Chondrocyte (in vitro differentiated cells): ENCODE measurements around the gene COL6A1. TPM values are rescaled to one million over a fixed set of nuclear protein-coding genes. Genes with fewer than 3 reads are reported as not detected.

Experiments
- DNase-seq: peaks from one replicate; pipeline ENCODE4 v3.0.0; 2021; ENCODE audit warnings: mixed read lengths, low spot score
- H3K27ac Mint-ChIP-seq: one replicate; pipeline ENCODE4 v1.8.0; 2021; ENCODE audit warnings: mild to moderate bottlenecking, moderate library complexity, mixed read lengths; ENCODE audit not compliant: unreplicated experiment
- H3K27me3 Mint-ChIP-seq: 2 replicates; pipeline ENCODE4 v1.8.0; 2021; ENCODE audit warnings: low read depth, mixed read lengths
- H3K36me3 Mint-ChIP-seq: 2 replicates; pipeline ENCODE4 v1.8.0; 2021; ENCODE audit warnings: low read depth, mixed read lengths
- H3K4me1 Mint-ChIP-seq: 2 replicates; pipeline ENCODE4 v1.8.0; 2021; ENCODE audit warnings: low read depth, mild to moderate bottlenecking, mixed read lengths
- H3K4me3 Mint-ChIP-seq: one replicate; pipeline ENCODE4 v1.8.0; 2021; ENCODE audit warnings: mild to moderate bottlenecking, moderate library complexity, mixed read lengths; ENCODE audit not compliant: unreplicated experiment
- H3K9me3 Mint-ChIP-seq: 2 replicates; pipeline ENCODE4 v1.8.0; 2021; ENCODE audit warnings: low read depth, mixed read lengths
- total RNA-seq: library from RNA; stranded (reverse); gene quantifications from 3 replicates; pipeline ENCODE4 v1.2.1, GENCODE V29; 2021
- TF ChIP-seq, protein P1 (sequence below): fragments of 200-600 bp; sonication (generic); IDR thresholded peaks from 2 replicates; pipeline ENCODE4 v1.5.0; 2021; ENCODE audit warnings: antibody characterized with exemption, mild to moderate bottlenecking, moderate library complexity

Gene COL6A1
- total RNA-seq, 1 donor from 2014 or later: 1,052 TPM

DNA sequence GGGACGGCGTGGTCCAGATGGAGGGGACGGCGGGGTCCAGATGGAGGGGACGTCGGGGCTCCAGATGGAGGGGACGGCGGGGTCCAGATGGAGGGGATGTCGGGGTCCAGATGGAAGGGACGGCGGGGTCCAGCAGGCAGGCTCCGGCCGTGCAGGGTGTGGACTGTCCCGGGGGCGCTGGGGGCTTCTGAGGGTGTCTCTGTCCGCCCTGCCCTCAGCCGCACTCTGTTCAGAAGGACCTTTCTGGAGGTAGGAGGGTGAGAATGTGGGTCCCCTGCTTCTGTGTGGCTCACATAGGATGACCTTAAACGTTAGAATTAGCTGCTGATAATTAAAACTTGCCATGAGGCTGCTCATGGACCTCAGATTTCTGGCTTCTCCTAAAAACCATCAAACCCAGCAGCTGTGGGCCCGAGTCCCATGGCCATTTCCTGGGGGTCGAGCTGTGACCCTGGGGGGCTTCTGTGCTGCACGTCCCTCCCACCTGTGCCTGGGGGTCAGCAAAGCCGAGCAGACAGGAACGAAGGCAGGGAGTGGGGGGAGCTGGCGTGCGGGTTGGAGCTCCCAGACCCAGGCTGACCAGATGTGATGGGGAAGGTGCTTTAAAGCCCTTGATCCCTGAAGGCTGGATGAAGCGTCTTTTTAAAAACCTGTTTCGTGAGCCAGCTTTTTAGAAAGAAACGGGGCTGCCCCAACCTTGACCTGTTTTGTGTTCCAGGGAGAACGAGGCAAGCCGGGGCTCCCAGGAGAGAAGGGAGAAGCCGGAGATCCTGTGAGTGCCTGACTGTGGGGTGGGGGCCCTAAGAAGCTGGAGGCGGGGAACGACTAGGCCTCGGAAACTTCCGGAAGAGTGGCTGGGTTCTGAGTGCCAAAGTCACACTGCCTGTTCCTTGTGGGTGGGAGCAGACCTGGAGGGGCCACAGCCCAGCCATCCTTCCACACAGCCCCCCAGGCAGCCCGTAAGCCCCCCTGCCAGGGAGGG is 7.1 kb downstream of the COL6A1 start:
- DNase-seq: peak; percentile 65
- no peaks in the 10 kb centered on the region for H3K27me3 Mint-ChIP-seq
- H3K4me3 Mint-ChIP-seq: no peak overlapping the region
- peaks cover 20% of the 10 kb centered on the region for H3K36me3 Mint-ChIP-seq
- H3K4me1 Mint-ChIP-seq: peaks cover 13% of the 10 kb centered on the region
- no peak overlapping the region for H3K27ac Mint-ChIP-seq
- H3K9me3 Mint-ChIP-seq: no peaks in the 10 kb centered on the region
- TF ChIP-seq, protein P1, sequence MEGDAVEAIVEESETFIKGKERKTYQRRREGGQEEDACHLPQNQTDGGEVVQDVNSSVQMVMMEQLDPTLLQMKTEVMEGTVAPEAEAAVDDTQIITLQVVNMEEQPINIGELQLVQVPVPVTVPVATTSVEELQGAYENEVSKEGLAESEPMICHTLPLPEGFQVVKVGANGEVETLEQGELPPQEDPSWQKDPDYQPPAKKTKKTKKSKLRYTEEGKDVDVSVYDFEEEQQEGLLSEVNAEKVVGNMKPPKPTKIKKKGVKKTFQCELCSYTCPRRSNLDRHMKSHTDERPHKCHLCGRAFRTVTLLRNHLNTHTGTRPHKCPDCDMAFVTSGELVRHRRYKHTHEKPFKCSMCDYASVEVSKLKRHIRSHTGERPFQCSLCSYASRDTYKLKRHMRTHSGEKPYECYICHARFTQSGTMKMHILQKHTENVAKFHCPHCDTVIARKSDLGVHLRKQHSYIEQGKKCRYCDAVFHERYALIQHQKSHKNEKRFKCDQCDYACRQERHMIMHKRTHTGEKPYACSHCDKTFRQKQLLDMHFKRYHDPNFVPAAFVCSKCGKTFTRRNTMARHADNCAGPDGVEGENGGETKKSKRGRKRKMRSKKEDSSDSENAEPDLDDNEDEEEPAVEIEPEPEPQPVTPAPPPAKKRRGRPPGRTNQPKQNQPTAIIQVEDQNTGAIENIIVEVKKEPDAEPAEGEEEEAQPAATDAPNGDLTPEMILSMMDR: no peak

GRCh38 chr21:45989355-45990048 is 7.9 kb downstream of the COL6A1 start:
- peak; percentile 93 for DNase-seq
- H3K36me3 Mint-ChIP-seq: peaks cover 18% of the 10 kb centered on the region
- TF ChIP-seq, protein P1: no peak
- H3K27me3 Mint-ChIP-seq: no peaks in the 10 kb centered on the region
- H3K9me3 Mint-ChIP-seq: no peaks in the 10 kb centered on the region
- peaks cover 8% of the 10 kb centered on the region for H3K4me1 Mint-ChIP-seq
- H3K4me3 Mint-ChIP-seq: no peak overlapping the region
- no peak overlapping the region for H3K27ac Mint-ChIP-seq

GRCh38 chr21:45990049-45990711 is 8.6 kb downstream of the COL6A1 start:
- TF ChIP-seq, protein P1: no peak
- H3K36me3 Mint-ChIP-seq: peaks cover 14% of the 10 kb centered on the region
- H3K27ac Mint-ChIP-seq: no peak overlapping the region
- H3K4me1 Mint-ChIP-seq: peaks cover 4% of the 10 kb centered on the region
- H3K4me3 Mint-ChIP-seq: no peak overlapping the region
- no peaks in the 10 kb centered on the region for H3K9me3 Mint-ChIP-seq
- DNase-seq: peak; percentile 63
- H3K27me3 Mint-ChIP-seq: no peaks in the 10 kb centered on the region

- no peak overlapping the region for H3K4me3 Mint-ChIP-seq
- DNase-seq: peak; percentile 91
- H3K27me3 Mint-ChIP-seq: no peaks in the 10 kb centered on the region
- H3K9me3 Mint-ChIP-seq: no peaks in the 10 kb centered on the region
- peaks cover 4% of the 10 kb centered on the region for H3K4me1 Mint-ChIP-seq
- H3K36me3 Mint-ChIP-seq: peaks cover 12% of the 10 kb centered on the region
- H3K27ac Mint-ChIP-seq: no peak overlapping the region
- TF ChIP-seq, protein P1: no peak
These were observed 9.4 kb downstream of the COL6A1 start for GRCh38 chr21:45990741-45991605.
